Parathyroid adenoma (tissue), 2 donors: ENCODE results near the gene YIPF6.

Experiments used
- H2AFZ ChIP-seq: fragments of 300-600 bp; sonication (generic); one replicate; pipeline ENCODE4 v1.7.0; 2017; ENCODE audit warnings: antibody characterized with exemption, mild to moderate bottlenecking
- H3K27ac ChIP-seq: fragments of 300-600 bp; sonication (generic); one replicate; pipeline ENCODE4 v1.7.0; 2017
- H3K27me3 ChIP-seq: fragments of 300-600 bp; sonication (generic); one replicate; pipeline ENCODE4 v1.7.0; 2017; ENCODE audit warnings: low read length; ENCODE audit not compliant: control insufficient read depth, insufficient read depth
- H3K36me3 ChIP-seq: fragments of 300-600 bp; sonication (generic); one replicate; pipeline ENCODE4 v1.7.0; 2017; ENCODE audit warnings: low read length; ENCODE audit not compliant: control insufficient read depth, insufficient read depth
- H3K4me1 ChIP-seq: fragments of 300-600 bp; sonication (generic); one replicate; pipeline ENCODE4 v1.7.0; 2017; ENCODE audit warnings: control low read depth
- H3K4me2 ChIP-seq: fragments of 300-600 bp; sonication (generic); one replicate; pipeline ENCODE4 v1.7.0; 2017; ENCODE audit warnings: low read length
- H3K4me3 ChIP-seq: fragments of 300-600 bp; sonication (generic); one replicate; pipeline ENCODE4 v1.7.0; 2017; ENCODE audit warnings: low read depth, low read length
- H3K79me2 ChIP-seq: fragments of 300-600 bp; sonication (generic); one replicate; pipeline ENCODE4 v1.7.0; 2017; ENCODE audit warnings: control low read depth
- H3K9ac ChIP-seq: fragments of 300-600 bp; sonication (generic); one replicate; pipeline ENCODE4 v1.7.0; 2017; ENCODE audit warnings: mild to moderate bottlenecking
- H3K9me3 ChIP-seq: fragments of 300-600 bp; sonication (generic); one replicate; pipeline ENCODE4 v1.7.0; 2017; ENCODE audit warnings: low read length; ENCODE audit not compliant: control insufficient read depth
- CTCF ChIP-seq: fragments of 300-600 bp; sonication (generic); IDR thresholded peaks from one replicate; pipeline ENCODE4 v1.7.0; 2017; ENCODE audit warnings: antibody characterized with exemption, mild to moderate bottlenecking
- donor health status: primary hyperparathyroidism.

YIPF6 gene

GRCh38 chrX:68461093-68461492 lies 37.8 kb upstream of the YIPF6 start:
- no peaks in the 10 kb centered on the region for H3K79me2 ChIP-seq
- TF ChIP-seq CTCF: no peak
- H3K9ac ChIP-seq: no peak overlapping the region
- no peaks in the 10 kb centered on the region for H3K36me3 ChIP-seq
- H2AFZ ChIP-seq: no peak overlapping the region
- H3K4me1 ChIP-seq: peaks cover 3% of the 10 kb centered on the region
- H3K9me3 ChIP-seq: no peaks in the 10 kb centered on the region
- H3K27me3 ChIP-seq: no peaks in the 10 kb centered on the region
- H3K4me2 ChIP-seq: no peak overlapping the region
- H3K4me3 ChIP-seq: no peak overlapping the region
- H3K27ac ChIP-seq: no peak overlapping the region

- H3K4me3 ChIP-seq: no peak overlapping the region
- no peaks in the 10 kb centered on the region for H3K36me3 ChIP-seq
- H3K79me2 ChIP-seq: no peaks in the 10 kb centered on the region
- no peaks in the 10 kb centered on the region for H3K27me3 ChIP-seq
- H3K27ac ChIP-seq: no peak overlapping the region
- TF ChIP-seq CTCF: no peak
- no peak overlapping the region for H3K9ac ChIP-seq
- H3K9me3 ChIP-seq: no peaks in the 10 kb centered on the region
- H3K4me1 ChIP-seq: peaks cover 3% of the 10 kb centered on the region
- H2AFZ ChIP-seq: no peak overlapping the region
- no peak overlapping the region for H3K4me2 ChIP-seq
Measured at GRCh38 chrX:68461576-68461975, 37.3 kb upstream of the YIPF6 start.

GRCh38 chrX:68462197-68462596 lies 36.7 kb upstream of the YIPF6 start:
- no peak overlapping the region for H3K4me3 ChIP-seq
- H3K27ac ChIP-seq: no peak overlapping the region
- no peaks in the 10 kb centered on the region for H3K27me3 ChIP-seq

GRCh38 chrX:68462653-68463052 lies 36.2 kb upstream of the YIPF6 start:
- peak overlapping the region; percentile 25 for H2AFZ ChIP-seq
- TF ChIP-seq CTCF: peak; percentile 39
- no peak overlapping the region for H3K4me3 ChIP-seq

More at GRCh38 chrX:68462197-68462596, 36.7 kb upstream of the YIPF6 start:
- H2AFZ ChIP-seq: peak overlapping the region; percentile 25
- H3K36me3 ChIP-seq: no peaks in the 10 kb centered on the region
- H3K4me1 ChIP-seq: peaks cover 3% of the 10 kb centered on the region
- no peaks in the 10 kb centered on the region for H3K9me3 ChIP-seq
- H3K4me2 ChIP-seq: no peak overlapping the region
- no peak for TF ChIP-seq CTCF
- H3K79me2 ChIP-seq: no peaks in the 10 kb centered on the region
- no peak overlapping the region for H3K9ac ChIP-seq

GRCh38 chrX:68463880-68464279 lies 35.0 kb upstream of the YIPF6 start:
- no peak for TF ChIP-seq CTCF
- H3K4me3 ChIP-seq: no peak overlapping the region
- no peaks in the 10 kb centered on the region for H3K9me3 ChIP-seq
- no peaks in the 10 kb centered on the region for H3K36me3 ChIP-seq
- H3K27ac ChIP-seq: no peak overlapping the region
- no peaks in the 10 kb centered on the region for H3K27me3 ChIP-seq
- no peaks in the 10 kb centered on the region for H3K79me2 ChIP-seq
- no peak overlapping the region for H3K9ac ChIP-seq
- H3K4me1 ChIP-seq: peaks cover 3% of the 10 kb centered on the region
- H3K4me2 ChIP-seq: no peak overlapping the region
- H2AFZ ChIP-seq: no peak overlapping the region

More at GRCh38 chrX:68462653-68463052, 36.2 kb upstream of the YIPF6 start:
- peaks cover 3% of the 10 kb centered on the region for H3K4me1 ChIP-seq
- H3K9me3 ChIP-seq: no peaks in the 10 kb centered on the region
- H3K4me2 ChIP-seq: no peak overlapping the region
- no peak overlapping the region for H3K9ac ChIP-seq
- no peaks in the 10 kb centered on the region for H3K36me3 ChIP-seq
- H3K27me3 ChIP-seq: no peaks in the 10 kb centered on the region
- no peaks in the 10 kb centered on the region for H3K79me2 ChIP-seq
- no peak overlapping the region for H3K27ac ChIP-seq
